Spleen (tissue), 11 donors: Measurements from ENCODE around the gene FSIP1. TPM values are rescaled to one million over a fixed set of nuclear protein-coding genes. Genes with fewer than 3 reads are reported as not detected.

Source experiments
- DNase-seq: peaks from one replicate; pipeline ENCODE4 v3.0.0-alpha.2; 2020
- H3K27ac ChIP-seq, 8 donors: fragments of 200-600 bp; sonication (generic) in 7 of 8; 1 replicate in 4 of 8; 2 replicates in 4 of 8; pipeline versions ENCODE4 v1.5.0 to v1.8.0; 2016 to 2021; ENCODE audit warnings: inconsistent platforms in 4 of 8, mild to moderate bottlenecking in 4 of 8, moderate library complexity in 1 of 8
- H3K27me3 ChIP-seq, 7 donors: fragments of 200-600 bp; sonication (generic) in 6 of 7; replicated peaks in 1 of 7; 1 replicate in 4 of 7; 2 replicates in 3 of 7; pipeline versions ENCODE4 v1.5.0 to v1.8.0; 2016 to 2021; ENCODE audit warnings: inconsistent platforms in 3 of 7, mild to moderate bottlenecking in 1 of 7
- H3K36me3 ChIP-seq, 6 donors: fragments of 200-600 bp; sonication (generic) in 5 of 6; 1 replicate in 4 of 6; 2 replicates in 2 of 6; pipeline versions ENCODE4 v1.5.0 to v1.8.0; 2016 to 2021; ENCODE audit warnings: inconsistent platforms in 2 of 6
- H3K4me1 ChIP-seq, 6 donors: fragments of 200-600 bp; sonication (generic) in 5 of 6; 1 replicate in 3 of 6; 2 replicates in 3 of 6; pipeline versions ENCODE4 v1.5.0 to v1.8.0; 2016 to 2021; ENCODE audit warnings: inconsistent platforms in 3 of 6
- H3K4me3 ChIP-seq, 8 donors: fragments of 200-600 bp; sonication (generic) in 7 of 8; 1 replicate in 4 of 8; 2 replicates in 4 of 8; pipeline versions ENCODE4 v1.5.0 to v1.8.0; 2016 to 2021; ENCODE audit warnings: inconsistent platforms in 4 of 8, mild to moderate bottlenecking in 4 of 8, moderate library complexity in 2 of 8
- H3K9me3 ChIP-seq, 8 donors: fragments of 200-600 bp; sonication (generic) in 7 of 8; 1 replicate in 4 of 8; 2 replicates in 4 of 8; pipeline versions ENCODE4 v1.5.0 to v1.8.0; 2016 to 2021; ENCODE audit warnings: inconsistent platforms in 4 of 8
- POLR2A ChIP-seq, 3 donors: fragments of 450-650 bp; IDR thresholded peaks; one replicate each; pipeline ENCODE4 v1.5.1; 2017; ENCODE audit warnings: antibody characterized with exemption in 3 of 3, mild to moderate bottlenecking in 1 of 3
- POLR2AphosphoS5 ChIP-seq, 3 donors: sonication (generic); formaldehyde crosslinking; IDR thresholded peaks; one replicate each; pipeline ENCODE4 v1.5.1; 2017; ENCODE audit warnings: antibody characterized with exemption in 3 of 3
- WGBS, 5 donors: extraction: QIAGEN DNeasy Blood & Tissue Kit in 3 of 5; methylation state at CpG; one replicate each; pipeline versions ENCODE4 v1.1.5 to v1.1.7; 2013 to 2018; 5-methylcytosine and 5-hydroxymethylcytosine counted together
- intact Hi-C: fragments of 100-400 bp; cut with DNase I; formaldehyde crosslinking; loops from one replicate; pipeline ENCODE4 v1.15.0; 2023; ENCODE audit warnings: low total_unique reads
- polyA plus RNA-seq, 3 donors: library from polyadenylated mRNA; stranded (reverse); fragments of 200-250 nt; gene quantifications; one replicate each; pipeline ENCODE4 v1.2.1, GENCODE V29; 2013
- total RNA-seq, 7 donors: library from RNA; depleted of rRNA in 3 of 7; stranded (reverse); fragments of >200 nt in 3 of 7; fragmentation: NEBNext Ultra II Directional in 4 of 7; extraction: Animal tissue kit (Norgen Biotek cat#: 25700) in 4 of 7; gene quantifications; one replicate each; pipeline versions ENCODE4 v1.1.0 to v1.2.1, GENCODE V29; 2016 to 2021
- TF ChIP-seq, protein P1 (sequence below), 11 experiments: fragments of 200-600 bp in 7 of 11; fragments of 450-650 bp in 4 of 11; sonication (generic) in 4 of 11; IDR thresholded peaks in 8 of 11; conservative IDR thresholded peaks in 3 of 11; 1 replicate in 7 of 11; 2 replicates in 4 of 11; pipeline versions ENCODE4 v1.4.0 to v1.8.0; 2016 to 2021; ENCODE audit warnings: antibody characterized with exemption in 11 of 11, inconsistent platforms in 4 of 11, mild to moderate bottlenecking in 1 of 11
- donor health status: healthy with polysubstance abuse.
- donor health status: DM: no; HTN: no; CAD: no; lungs with moderate emphysema.
- donor health status: DM: no; HTN: no; CAD: no.
- donor health status: Bipolar disorder and iron deficiency.
- donor health status: healthy.
- donor health status: DM: no; HTN: no; CAD: no.
- donor health status: DM: yes; HTN: yes; CAD: no.

The FSIP1 gene
- total and polyA plus RNA-seq, 10 donors = 0.09 to 2.3 (median 0.45) TPM

DNA sequence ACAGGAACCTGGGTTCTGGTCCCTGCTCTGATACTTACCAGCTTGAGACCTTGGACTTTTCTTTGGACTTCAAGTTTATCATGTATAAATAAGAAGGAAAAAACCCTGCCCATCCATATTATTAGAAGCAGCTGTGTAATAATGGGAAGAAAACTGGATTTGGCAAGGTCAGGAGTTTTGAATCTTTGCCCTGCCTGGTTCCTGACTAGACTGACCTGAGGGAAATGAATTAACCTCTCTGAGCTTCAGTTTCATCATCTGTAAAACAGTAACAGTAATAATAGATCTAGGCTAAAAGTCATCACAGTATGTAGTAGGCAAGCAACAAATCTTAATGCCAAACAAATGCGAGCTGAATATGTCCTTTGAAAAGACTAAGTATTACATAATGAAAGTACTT lies 68.8 kb downstream of the FSIP1 start:
- intact Hi-C loops = no loop called here

DNA sequence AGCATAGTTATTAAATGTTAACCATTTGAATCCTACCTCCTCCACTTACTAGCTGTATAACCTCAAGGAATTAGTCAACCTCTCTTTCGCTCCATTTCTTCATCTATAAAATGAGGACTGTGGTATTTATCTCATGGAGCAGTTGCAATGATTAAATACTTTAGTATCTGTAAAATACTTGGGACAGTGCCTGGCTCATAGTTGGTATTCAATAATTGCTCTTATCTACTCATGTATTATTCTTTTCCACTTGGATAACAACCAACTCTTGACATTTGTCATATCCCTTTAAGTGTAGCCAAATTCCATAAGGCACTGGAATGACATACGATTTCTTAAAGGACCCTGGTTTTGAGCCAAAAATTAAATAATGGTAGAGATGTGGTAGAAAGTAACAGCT lies 72.0 kb downstream of the FSIP1 start:
- DNase-seq = no peak
- intact Hi-C loops = no loop called here
- Histone ChIP-seq H3K27me3 (no peaks in the 10 kb centered on the region), H3K4me3 (no peak overlapping the region), H3K4me1 (no peaks in the 10 kb centered on the region), H3K36me3 (no peaks in the 10 kb centered on the region), H3K27ac (no peak overlapping the region), H3K9me3 (peaks cover 0 to under 1% (median 0%) of the 10 kb centered on the region in 8 donors)
- 34 to 66% (median 37%) methylated on average over 2 of the region's 2 CpGs for WGBS, 5 donors
- TF ChIP-seq, protein P1, sequence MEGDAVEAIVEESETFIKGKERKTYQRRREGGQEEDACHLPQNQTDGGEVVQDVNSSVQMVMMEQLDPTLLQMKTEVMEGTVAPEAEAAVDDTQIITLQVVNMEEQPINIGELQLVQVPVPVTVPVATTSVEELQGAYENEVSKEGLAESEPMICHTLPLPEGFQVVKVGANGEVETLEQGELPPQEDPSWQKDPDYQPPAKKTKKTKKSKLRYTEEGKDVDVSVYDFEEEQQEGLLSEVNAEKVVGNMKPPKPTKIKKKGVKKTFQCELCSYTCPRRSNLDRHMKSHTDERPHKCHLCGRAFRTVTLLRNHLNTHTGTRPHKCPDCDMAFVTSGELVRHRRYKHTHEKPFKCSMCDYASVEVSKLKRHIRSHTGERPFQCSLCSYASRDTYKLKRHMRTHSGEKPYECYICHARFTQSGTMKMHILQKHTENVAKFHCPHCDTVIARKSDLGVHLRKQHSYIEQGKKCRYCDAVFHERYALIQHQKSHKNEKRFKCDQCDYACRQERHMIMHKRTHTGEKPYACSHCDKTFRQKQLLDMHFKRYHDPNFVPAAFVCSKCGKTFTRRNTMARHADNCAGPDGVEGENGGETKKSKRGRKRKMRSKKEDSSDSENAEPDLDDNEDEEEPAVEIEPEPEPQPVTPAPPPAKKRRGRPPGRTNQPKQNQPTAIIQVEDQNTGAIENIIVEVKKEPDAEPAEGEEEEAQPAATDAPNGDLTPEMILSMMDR (IDR thresholded peaks at IDR 0.05 in 8 of 11, conservative IDR thresholded peaks at IDR 0.05 in 3 of 11) = no peak
- TF ChIP-seq POLR2AphosphoS5 (IDR thresholded peaks at IDR 0.05) (no peak), POLR2A (IDR thresholded peaks at IDR 0.05) (no peak)

More for the DNA sequence above, 68.8 kb downstream of the FSIP1 start:
- no peak for TF ChIP-seq POLR2AphosphoS5 (IDR thresholded peaks at IDR 0.05)
- TF ChIP-seq POLR2A (IDR thresholded peaks at IDR 0.05) = no peak
- TF ChIP-seq, protein P1 (IDR thresholded peaks at IDR 0.05 in 8 of 11, conservative IDR thresholded peaks at IDR 0.05 in 3 of 11) = no peak
- Histone ChIP-seq H3K9me3 (peaks cover 0 to 4% (median 0%) of the 10 kb centered on the region in 8 donors), H3K27ac (no peak overlapping the region), H3K36me3 (no peaks in the 10 kb centered on the region), H3K27me3 (no peaks in the 10 kb centered on the region), H3K4me3 (no peak overlapping the region), H3K4me1 (no peaks in the 10 kb centered on the region)
- WGBS, 5 donors = 63 to 91% (median 85%) methylated on average over 1 of the region's 1 CpG
- no peak for DNase-seq

DNA sequence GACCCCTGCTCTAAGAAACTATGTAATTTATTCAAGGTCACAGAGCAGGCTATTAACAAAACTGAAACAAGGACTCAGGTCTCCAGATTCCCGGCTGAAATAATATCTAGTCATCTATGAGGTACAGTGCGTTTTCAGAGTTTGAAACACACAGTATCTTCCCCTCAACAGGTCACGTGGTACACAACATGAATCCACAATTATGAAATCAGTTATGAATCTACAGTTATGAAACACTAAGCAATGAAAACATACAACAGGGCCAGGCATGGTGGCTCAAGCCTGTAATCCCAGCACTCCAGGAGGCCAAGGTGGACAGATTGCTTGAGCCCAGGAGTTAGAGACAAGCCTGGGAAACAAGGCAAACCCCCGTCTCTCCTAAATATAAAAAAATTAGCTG lies 72.7 kb downstream of the FSIP1 start:
- no peak for TF ChIP-seq POLR2AphosphoS5 (IDR thresholded peaks at IDR 0.05)
- TF ChIP-seq, protein P1 (IDR thresholded peaks at IDR 0.05 in 8 of 11, conservative IDR thresholded peaks at IDR 0.05 in 3 of 11) = no peak
- TF ChIP-seq POLR2A (IDR thresholded peaks at IDR 0.05) = no peak
- H3K27me3 ChIP-seq = no peaks in the 10 kb centered on the region
- WGBS, 5 donors = 86 to 96% (median 92%) methylated on average over 4 of the region's 4 CpGs
- H3K9me3 ChIP-seq = no peaks in the 10 kb centered on the region
- no peaks in the 10 kb centered on the region for H3K4me1 ChIP-seq
- intact Hi-C loops = no loop called here
- no peaks in the 10 kb centered on the region for H3K36me3 ChIP-seq
- H3K4me3 ChIP-seq = no peak overlapping the region
- H3K27ac ChIP-seq = no peak overlapping the region
- no peak for DNase-seq

DNA sequence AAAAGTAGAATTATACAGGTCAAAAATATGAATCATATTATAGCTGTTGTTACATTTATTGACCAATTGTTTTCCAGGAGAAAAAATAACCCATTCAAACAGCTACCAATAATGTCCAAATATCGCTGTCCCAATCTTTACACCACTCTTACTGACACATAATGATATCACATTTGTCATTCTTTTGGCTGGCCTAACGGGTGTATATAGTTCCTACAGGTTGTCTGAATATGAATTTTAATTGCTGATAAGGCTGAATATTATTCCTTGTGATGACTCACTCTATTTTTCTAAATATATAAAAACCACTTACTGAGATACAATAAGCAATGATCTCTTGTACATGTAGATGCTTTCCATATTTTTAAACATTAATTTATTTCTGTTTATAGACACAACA lies 76.4 kb downstream of the FSIP1 start:
- DNase-seq = no peak
- Histone ChIP-seq H3K9me3 (no peaks in the 10 kb centered on the region), H3K27me3 (no peaks in the 10 kb centered on the region), H3K36me3 (no peaks in the 10 kb centered on the region), H3K4me3 (no peak overlapping the region), H3K4me1 (no peaks in the 10 kb centered on the region), H3K27ac (no peak overlapping the region)
- 86 to 92% (median 88%) methylated on average over 2 of the region's 2 CpGs for WGBS, 5 donors
- TF ChIP-seq POLR2A (IDR thresholded peaks at IDR 0.05) (no peak), POLR2AphosphoS5 (IDR thresholded peaks at IDR 0.05) (no peak)
- TF ChIP-seq, protein P1 (IDR thresholded peaks at IDR 0.05 in 8 of 11, conservative IDR thresholded peaks at IDR 0.05 in 3 of 11) = no peak
- intact Hi-C loops = no loop called here
